Measurements from ENCODE around the gene UQCRC1.

- TF ChIP-seq POLR2AphosphoS5 (IDR thresholded peaks at IDR 0.05; ENCODE audit: low read depth) = no peak
- no peak for TF ChIP-seq CTCF (IDR thresholded peaks at IDR 0.05; ENCODE audit: insufficient read depth, low read length)
- no peak for TF ChIP-seq SPI1 (IDR thresholded peaks at IDR 0.05; ENCODE audit: borderline replicate concordance, low read depth)
Measured at GRCh38 chr3:48564667-48565066, 44.8 kb downstream of the UQCRC1 start.
